Sigmoid colon (tissue), 4 donors: Measurements from ENCODE around the gene CDKAL1.

Experiments
- POLR2A ChIP-seq, 2 donors: fragments of 450-650 bp; IDR thresholded peaks; one replicate each; pipeline ENCODE4 v1.6.1; 2016; ENCODE audit warnings: antibody characterized with exemption in 2 of 2, mild to moderate bottlenecking in 2 of 2, moderate library complexity in 2 of 2
- POLR2AphosphoS5 ChIP-seq, 4 donors: sonication (generic); formaldehyde crosslinking; IDR thresholded peaks; one replicate each; pipeline ENCODE4 v1.6.1; 2017; ENCODE audit warnings: antibody characterized with exemption in 4 of 4

- no peak for TF ChIP-seq POLR2AphosphoS5 (IDR thresholded peaks at IDR 0.05)
- TF ChIP-seq POLR2A (IDR thresholded peaks at IDR 0.05) = no peak
Observed at GRCh38 chr6:20608905-20609304, 74.6 kb downstream of the CDKAL1 start.
